ENCODE measurements around the gene KRTAP5-8.
"Not testable (repeated sequence)": the region's sequence is repeated elsewhere in the genome, so short reads cannot be mapped to it uniquely, and the experiment has no call there.

Gene KRTAP5-8

DNA sequence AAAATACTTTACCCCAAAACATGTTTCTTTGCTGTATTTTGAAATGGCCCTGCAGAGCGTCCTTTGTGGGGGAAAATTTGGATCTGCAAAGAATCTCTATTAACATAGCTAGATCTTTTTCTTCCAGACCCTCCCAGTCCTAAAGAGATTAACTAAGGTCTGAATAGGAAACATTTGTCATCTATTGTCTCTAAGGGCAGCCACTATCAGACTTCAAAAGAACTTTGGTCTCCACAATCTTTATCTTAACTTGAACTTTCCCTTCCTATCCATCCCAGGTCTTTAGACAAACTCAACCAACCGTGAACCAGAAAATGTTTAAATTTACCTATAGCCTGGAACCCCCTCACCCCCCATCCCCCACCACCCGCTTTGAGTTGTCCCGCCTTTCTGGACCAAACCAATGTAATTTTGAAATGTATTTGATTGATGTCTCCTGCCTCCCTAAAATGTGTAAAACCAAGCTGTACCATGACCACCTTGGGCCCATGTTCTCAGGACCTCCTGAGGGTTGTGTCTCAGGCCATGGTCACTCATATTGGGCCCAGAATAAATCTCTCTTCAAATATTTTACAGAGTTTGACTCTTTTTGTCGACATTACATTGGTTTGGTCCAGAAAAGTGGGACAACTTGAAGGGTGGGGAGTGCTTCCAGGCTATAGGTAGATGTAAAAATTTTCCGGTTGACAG, 6.8 kb downstream of the KRTAP5-8 start:
- DNase-seq = no peak

DNA sequence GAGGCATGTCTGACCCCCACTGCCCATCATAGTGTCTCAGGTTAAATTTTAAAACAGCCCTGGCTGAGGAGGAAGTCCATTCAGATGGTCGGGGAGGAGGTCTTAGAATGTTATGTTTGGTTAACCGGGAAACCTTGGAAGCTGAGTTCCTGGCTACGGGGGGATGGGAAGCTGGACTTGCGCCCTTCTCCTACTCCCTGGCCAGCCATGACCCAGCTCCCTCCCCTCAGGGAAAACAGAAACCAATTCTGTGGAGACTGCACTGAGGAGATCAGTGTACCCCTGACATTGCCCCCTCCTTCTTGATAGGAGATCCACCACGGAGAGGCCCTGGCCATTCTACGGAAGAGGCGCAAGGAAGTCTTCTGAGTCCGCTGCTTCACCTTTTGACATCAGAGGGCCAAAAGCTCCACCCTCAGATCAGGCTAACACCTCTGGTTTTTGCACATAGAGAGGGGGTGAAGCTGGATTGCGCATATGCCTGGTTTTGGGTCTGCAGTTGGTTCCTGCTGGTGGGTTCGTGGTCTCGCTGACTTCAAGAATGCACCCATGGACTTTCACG, 7.7 kb downstream of the KRTAP5-8 start:
- DNase-seq = no peak

DNA sequence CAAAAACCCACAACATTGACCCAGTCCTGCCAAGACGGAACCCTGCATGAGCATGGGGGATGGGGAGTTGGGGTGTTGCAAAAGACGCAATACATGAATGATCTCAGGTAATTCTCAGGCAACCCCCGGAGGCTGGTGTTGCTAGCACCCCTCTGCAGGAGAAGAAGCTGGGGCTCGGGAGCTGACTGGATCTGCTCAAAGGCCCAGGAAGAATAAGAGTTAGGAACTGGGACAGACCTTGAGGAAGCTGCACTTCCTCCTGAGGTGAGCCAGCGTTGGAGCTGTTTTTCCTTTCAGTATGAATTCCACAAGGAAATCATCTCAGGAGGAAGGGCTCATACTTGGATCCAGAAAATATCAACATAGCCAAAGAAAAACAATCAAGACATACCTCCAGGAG, 10.3 kb downstream of the KRTAP5-8 start, which contains the start of gene KRTAP5-9:
Gene KRTAP5-9, plus strand, starts transcription at position 301 of the 400 bp plus-strand sequence. CDS start 238 bp downstream, outside the sequence.
- DNase-seq = no peak

DNA sequence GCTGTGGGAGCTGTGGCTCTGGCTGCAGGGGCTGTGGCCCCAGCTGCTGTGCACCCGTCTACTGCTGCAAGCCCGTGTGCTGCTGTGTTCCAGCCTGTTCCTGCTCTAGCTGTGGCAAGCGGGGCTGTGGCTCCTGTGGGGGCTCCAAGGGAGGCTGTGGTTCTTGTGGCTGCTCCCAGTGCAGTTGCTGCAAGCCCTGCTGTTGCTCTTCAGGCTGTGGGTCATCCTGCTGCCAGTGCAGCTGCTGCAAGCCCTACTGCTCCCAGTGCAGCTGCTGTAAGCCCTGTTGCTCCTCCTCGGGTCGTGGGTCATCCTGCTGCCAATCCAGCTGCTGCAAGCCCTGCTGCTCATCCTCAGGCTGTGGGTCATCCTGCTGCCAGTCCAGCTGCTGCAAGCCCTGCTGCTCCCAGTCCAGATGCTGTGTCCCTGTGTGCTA, 10.9 kb downstream of the KRTAP5-8 start:
- no peak for DNase-seq

DNA sequence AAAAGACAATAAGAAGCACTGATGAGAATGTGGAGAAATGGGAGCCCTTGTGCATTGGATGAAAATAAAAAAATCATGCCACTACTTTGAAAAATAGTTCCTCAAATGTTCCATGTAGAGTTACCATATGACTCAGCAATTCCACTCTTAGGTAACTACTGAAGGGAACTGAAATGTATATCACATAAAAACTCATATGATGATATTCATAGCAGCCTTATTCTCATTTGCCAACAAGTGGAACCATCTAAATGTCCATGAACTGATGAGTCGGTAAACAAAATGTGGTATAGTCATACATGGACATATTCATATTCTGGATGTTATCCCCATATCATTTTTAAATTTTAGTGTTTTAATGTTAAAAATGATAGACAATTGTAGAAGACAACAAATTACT, 13.9 kb downstream of the KRTAP5-8 start:
- no peak for DNase-seq

DNA sequence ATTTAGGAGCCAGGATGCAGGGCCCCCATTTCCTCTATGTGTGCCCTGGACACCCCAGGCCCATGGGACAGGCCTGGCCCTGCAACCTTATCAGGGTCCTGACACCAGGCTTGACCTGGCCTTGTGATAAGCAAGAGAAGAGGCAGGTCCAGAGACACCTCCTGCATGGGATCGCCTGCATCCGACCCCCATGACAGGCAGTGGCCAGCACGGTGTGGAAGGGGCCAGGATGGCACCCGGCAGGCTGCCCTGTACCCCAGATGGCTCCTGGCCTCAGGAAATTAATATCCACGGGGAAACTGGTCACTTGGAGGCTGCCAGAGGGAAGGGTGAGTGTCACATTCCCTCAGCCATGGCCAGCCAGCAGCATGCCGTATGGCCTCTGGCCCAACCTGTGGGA, 17.2 kb downstream of the KRTAP5-8 start:
- no peak for DNase-seq

DNA sequence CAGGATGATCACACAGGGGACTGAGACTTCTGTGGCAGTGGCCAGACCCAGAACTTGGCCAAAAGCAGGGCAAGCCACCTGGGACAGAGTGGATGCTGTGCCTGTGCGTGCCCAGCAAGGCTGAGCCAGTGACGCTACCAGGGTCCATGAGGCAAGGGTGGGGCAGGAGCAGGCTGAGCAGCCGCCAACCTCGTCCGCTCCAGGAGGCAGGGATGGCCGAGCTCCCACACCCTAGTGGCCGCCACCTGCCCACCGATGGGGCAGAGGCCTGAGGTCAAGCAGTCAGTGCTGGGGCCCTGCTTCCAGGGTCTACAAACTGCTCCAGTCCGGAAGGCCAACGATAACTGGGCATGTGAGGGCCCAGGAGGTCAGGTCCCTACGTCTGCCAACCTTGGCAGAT, 17.7 kb downstream of the KRTAP5-8 start:
- DNase-seq = no peak

DNA sequence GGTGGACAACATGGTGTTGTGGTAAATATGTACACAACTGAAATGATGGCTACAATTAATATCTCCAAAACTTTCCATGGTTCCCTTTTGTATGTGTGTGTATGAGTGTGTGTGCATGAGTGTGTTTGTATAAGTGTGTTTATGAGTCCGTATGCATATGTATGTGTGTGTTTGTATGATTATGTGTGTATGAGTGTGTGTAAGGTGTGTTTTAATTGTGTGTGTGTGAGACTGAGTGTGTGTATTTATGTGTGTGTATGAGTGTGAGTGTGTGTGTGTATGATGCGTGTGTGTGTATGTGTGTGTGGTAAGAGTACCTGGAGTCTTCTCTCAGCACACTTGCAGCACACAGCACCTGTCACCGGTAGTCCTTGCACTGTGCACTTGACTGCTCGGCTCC, 18.2 kb downstream of the KRTAP5-8 start:
- DNase-seq = no peak

DNA sequence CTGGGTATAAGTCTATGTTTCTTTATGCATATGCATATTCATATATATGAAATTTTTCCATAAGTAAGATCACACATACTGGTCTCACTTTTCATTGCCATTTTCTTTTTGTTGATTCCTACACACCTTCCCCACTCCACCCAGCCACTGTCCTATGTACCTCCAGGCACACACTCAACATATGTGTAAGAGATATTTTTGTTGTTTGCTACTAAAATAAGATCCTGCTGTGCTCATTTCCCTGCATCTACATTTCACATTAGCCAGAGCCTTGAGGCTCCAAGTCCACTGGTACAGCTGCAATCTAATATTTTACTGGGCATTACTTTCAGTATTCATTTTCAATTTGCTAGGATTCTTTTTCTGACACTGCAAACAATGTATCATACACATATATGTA, 19.4 kb downstream of the KRTAP5-8 start:
- DNase-seq = no peak

DNA sequence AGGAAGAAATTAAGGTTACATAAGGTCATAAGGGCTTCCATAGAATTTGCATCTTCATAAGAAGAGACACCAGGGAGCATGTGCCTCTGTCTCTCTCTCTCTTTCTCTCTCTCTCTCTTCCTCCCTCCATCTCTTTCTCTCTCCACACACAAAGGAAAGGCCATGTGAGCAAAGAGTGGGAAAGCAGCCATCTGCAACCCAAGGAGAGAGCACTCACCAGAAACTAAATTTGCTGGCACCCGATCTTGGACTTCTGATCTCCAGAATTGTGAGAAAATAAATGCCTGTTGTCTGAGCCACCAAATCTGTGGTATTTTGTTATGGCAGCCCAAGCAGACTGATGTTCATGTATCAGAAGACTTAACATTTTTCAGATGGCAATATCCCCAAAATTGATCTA, 21.2 kb downstream of the KRTAP5-8 start:
- no peak for DNase-seq

DNA sequence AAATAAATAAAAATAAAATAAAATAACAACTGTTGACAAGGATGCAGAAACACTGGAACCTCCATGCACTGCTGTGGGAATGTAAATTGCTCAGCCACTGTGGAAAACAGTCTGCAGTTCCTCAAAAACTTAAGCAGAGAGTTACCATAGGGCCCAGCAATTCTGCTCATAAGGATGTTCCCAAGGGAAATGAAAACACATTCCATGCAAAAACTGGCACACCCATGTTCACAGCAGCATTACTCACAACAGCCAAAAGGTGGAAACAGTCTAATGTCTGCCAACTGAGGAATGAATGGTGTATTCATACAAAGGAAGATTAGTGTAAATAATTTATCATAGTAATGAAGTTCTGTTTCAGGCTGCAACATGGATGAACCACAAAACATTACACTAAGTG, 24.3 kb downstream of the KRTAP5-8 start:
- peak; percentile 6 for DNase-seq

DNA sequence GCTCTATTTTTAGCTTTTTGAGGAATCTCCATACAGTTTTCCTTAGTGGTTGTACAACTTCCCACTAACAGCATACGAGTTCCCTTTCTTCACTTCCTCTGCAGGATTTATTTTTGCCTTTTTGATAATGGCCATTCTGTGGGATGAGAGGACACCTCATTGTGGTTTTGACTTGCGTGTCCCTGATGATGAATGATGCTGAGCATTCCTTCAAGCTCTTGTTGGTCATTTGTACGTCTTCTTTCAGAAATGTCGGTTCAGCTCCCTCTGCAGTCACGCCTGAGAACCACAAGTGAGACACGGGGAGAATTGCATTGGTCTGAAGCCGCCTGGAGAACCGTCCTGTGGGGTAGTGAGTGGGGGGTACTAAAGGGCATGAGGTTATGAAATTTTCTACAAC, 25.6 kb downstream of the KRTAP5-8 start:
- DNase-seq = peak; percentile 31

DNA sequence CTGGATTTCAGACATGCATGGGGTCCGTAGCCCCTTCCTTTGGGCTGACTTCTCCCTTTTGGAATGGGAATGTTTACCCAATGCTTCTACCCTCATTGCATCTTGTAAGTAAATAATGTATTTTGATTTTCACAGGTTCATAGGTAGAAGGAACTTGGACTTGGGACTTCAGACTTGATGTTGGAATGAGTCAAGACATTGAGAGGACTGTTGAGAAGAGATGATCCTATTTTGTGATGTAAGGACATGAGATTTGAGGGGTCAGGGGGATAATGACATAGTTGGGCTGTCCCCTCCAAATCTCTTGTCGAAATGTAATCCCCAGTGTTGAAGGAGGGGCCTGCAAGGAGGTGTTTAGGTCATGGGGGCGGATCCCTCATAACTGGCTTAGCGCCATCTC, 26.6 kb downstream of the KRTAP5-8 start:
- DNase-seq = no peak

DNA sequence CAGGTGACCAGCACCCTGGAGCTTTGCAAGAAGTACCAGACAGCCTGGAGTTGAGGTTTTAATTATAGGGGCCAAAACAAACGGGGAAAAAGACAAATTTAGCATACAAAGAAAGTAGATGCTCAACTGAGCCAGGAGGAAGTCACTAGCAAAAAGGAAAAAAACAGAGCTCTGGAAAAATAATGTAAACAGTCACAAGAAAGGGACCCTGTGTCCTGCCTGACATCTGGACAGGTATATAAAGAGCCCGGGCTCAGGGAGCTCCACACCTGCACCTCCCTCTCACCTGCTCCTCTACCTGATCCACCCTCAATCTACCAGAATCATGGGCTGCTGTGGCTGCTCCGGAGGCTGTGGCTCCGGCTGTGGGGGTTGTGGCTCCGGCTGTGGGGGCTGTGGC, 27.4 kb downstream of the KRTAP5-8 start, which contains the start of gene KRTAP5-10:
Gene KRTAP5-10, plus strand, starts transcription at position 301 of the 400 bp plus-strand sequence. Its CDS starts 25 bp downstream, at position 326.
- DNase-seq = peak; percentile 35

DNA sequence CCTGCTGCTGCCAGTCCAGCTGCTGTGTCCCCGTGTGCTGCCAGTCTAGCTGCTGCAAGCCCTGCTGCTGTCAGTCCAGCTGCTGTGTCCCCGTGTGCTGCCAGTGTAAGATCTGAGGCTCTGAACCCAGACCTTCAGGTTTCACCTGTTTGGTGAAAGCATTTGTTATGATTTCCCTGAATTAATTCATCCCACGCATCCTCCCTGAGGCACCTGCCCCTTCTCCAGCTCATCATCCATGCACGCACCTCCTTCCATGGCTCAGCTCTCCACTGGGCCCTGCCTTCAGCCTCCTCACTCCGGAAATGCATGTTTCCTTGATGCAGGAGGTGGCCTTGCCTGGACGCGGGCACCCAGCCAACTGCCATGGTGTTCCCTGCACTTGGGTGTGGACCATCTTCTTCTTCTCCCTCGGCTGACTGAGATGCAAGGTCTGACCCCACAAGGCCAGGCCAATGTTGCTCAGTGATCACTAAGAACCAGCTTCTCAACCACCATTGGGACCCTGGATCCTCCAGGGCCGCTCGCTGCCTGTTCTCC, 28.3 kb downstream of the KRTAP5-8 start:
- DNase-seq = no peak

DNA sequence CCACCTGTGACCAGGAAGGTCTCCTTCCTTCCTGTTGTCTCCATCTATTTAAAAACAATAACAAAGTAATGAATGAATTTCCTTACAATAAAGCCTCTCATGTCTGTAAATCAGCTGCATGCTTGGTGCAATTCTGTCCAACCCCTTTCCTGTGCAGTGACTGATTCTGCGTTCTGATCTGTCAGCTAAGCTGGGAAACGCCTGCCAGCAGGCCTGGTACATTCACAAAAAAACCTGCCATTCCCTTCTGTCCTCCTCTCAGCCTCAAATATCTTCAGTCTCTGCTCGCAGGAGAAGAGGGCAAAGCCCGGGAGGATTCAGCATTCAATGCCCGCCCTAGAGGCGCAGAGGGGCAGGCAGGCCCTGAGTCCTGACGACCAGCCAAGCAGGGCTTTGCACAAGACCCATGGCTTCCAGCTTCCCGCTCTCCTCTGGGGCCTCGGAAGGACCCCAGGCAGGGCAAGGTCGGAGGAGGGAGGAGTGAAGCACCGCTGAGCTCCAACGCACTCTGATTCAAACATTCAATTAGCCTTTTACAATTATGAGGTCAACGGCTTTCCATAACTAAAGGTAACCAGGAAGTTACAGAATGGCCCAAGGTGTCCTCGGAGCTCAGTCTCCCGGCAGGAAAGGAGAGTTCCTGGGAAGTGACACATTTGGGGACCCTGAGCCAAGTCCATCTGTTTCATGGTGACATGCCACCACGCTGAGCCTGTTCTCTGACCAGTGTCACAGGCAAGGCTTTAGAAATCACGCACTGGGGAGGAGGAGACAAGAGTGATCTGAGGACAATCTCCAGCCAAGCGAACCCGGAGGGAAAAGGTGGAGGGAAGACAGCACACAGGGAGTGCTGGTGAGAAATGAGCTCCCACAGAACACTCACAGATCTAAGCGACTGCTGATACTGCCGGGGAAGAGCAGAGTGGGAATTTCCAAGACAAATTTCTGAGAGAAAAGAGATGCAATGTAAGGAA, 29.1 kb downstream of the KRTAP5-8 start:
- peak; percentile 26 for DNase-seq

DNA sequence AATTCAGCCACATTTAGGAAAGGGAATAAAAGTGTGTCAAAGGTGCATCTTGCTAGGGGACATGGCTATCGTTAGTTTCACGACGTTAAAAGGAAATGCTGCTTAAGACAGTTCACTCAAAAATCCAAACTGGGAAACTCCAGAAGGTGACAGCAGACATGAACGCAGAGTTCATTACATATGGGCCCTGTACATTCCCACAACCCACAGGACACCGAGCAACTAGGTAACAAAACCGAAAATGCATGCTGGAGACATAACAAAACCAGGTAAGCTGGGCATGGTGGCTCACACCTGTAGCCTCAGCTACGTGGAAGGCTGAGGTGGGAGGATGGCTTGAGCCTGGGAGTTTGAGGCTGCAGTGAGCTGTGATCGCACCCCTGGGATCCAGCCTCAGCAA, 29.8 kb downstream of the KRTAP5-8 start:
- DNase-seq = not testable (repeated sequence)

DNA sequence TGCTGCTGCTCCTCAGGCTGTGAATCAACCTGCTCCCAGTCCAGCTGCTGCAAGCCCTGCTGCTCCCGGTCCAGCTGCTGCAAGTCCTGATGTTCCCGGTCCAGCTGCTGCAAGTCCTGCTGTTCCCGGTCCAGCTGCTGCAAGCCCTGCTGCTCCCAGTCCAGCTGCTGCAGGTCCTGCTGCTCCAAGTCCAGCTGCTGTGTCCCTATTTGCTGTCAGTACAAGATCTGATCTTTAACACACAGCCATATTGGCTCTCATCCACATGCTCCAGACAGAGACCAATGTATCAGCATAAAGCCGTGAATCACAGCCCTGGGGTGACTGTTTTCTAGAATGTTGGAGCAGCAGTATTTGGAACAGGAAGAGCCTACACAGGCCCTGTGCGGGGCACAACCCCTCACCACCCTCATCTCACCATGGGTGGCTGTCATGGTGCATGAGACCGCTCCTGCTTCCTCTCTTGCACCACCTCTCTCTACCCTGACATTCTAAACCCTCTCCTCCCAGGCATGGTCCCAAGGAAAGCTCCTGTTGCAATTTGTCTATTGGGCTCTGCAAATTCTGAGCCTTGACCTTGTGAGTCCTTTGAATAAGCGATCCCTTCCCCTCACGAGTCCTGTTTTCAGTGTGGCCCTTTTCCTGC, 31.0 kb downstream of the KRTAP5-8 start:
- DNase-seq = no peak

DNA sequence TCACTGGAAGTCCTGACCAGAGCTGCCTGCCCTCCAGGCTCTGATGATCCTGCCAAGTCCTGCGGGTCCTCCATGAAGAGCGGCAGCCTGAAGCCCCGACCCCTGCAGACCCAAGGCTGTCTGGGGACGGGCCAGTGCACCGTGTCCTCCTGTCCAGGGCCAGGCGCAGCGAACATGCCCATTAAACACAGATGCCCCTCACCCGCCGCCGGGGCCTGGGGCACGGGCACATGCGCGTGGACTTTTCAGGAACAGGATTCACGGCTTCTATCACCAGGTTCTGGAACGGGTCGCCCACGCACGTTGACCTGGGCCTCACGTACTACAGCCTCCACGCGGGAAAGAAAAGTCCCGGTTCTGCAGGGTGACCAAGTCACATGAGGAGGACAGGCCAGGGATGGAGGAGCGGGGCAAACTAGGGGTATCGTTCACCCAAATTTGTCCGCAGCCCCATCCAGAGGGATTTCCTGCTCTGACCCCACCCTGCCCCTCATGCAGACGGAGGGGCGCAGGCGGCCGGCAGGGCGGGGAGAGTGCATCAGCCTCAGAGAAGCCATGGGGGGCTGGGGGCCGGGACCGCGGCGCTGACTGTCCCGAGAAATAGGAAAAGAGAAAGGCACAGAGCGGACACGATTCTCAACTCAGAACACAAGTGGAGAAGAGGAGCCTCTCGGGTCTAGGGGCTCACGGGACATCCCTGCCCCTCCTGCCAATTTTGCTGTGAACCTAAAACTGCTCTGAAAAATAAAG, 33.5 kb downstream of the KRTAP5-8 start:
- not testable (repeated sequence) for DNase-seq

DNA sequence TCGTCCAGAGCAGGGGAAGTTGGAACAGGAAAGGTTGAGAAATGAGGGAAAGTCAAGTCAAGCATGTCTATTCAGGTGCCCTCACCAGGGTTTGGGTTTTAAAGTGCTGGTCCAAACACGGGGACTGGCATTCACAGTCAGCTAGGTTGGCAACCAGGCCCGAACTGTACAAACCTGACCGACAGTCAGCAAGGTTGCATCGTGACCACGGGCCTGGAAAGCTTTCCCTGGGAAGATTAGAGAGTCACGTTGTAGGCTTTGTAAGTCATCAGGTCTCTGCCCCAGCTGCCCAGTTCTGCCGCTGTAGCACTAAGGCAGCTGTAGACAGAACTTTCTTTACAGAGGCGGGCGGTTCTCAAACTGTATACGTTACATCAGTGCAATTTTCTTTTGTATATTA, 35.0 kb downstream of the KRTAP5-8 start:
- no peak for DNase-seq

DNA sequence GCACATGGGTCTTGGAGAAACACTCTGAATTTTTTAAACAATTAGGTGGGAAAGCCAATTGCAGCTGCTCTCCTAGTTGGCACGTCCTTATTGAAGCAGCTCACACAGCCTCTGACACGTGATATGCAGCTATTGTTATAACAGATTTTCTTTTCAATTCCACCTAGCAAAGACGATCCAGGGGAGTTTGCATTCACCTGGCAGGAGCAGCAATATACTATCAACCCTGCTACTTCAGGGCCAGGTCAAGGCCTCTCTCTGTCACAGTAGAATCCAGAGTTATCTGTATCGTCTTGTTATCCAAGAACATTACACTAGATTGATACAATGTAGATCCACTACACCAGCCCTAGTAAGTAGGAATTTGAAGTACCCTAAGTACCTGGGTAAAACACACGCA, 36.6 kb downstream of the KRTAP5-8 start:
- DNase-seq = no peak

Data from NCI-H69 (cell line).